Right lobe of liver (tissue), 4 donors: ENCODE measurements around the gene MISP.

Experiments used
- POLR2A ChIP-seq: fragments of 450-650 bp; IDR thresholded peaks from one replicate; pipeline ENCODE4 v1.6.1; 2017; ENCODE audit warnings: antibody characterized with exemption, mild to moderate bottlenecking
- TF ChIP-seq, protein P1 (sequence below), 4 donors: fragments of 200-600 bp in 3 of 4; fragments of 450-650 bp in 1 of 4; IDR thresholded peaks; one replicate each; pipeline versions ENCODE4 v1.5.1 to v1.8.0; 2016 to 2022; ENCODE audit warnings: antibody characterized with exemption in 4 of 4, mild to moderate bottlenecking in 2 of 4
- donor health status: DM: no; HTN: no; CAD: no.
- donor health status: DM: no; HTN: no; CAD: no.
- donor health status: DM: no; HTN: yes; CAD: no.

- TF ChIP-seq, protein P1, sequence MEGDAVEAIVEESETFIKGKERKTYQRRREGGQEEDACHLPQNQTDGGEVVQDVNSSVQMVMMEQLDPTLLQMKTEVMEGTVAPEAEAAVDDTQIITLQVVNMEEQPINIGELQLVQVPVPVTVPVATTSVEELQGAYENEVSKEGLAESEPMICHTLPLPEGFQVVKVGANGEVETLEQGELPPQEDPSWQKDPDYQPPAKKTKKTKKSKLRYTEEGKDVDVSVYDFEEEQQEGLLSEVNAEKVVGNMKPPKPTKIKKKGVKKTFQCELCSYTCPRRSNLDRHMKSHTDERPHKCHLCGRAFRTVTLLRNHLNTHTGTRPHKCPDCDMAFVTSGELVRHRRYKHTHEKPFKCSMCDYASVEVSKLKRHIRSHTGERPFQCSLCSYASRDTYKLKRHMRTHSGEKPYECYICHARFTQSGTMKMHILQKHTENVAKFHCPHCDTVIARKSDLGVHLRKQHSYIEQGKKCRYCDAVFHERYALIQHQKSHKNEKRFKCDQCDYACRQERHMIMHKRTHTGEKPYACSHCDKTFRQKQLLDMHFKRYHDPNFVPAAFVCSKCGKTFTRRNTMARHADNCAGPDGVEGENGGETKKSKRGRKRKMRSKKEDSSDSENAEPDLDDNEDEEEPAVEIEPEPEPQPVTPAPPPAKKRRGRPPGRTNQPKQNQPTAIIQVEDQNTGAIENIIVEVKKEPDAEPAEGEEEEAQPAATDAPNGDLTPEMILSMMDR (IDR thresholded peaks at IDR 0.05) = no peak
- TF ChIP-seq POLR2A = no peak
Observed at GRCh38 chr19:711254-711653, 39.7 kb upstream of the MISP start.
